Measurements from ENCODE around the gene GPNMB. TPM values are rescaled to one million over a fixed set of nuclear protein-coding genes. Genes with fewer than 3 reads are reported as not detected.
A peak's percentile ranks its signal among the peaks of the same experiment; 100 is the strongest.

Gene GPNMB
- total and polyA plus RNA-seq, 2 of the 13 experiments (the other 11 are each of a cell fraction or from before 2014, with no cell fraction given) = 1.1 to 1.6 TPM

DNA sequence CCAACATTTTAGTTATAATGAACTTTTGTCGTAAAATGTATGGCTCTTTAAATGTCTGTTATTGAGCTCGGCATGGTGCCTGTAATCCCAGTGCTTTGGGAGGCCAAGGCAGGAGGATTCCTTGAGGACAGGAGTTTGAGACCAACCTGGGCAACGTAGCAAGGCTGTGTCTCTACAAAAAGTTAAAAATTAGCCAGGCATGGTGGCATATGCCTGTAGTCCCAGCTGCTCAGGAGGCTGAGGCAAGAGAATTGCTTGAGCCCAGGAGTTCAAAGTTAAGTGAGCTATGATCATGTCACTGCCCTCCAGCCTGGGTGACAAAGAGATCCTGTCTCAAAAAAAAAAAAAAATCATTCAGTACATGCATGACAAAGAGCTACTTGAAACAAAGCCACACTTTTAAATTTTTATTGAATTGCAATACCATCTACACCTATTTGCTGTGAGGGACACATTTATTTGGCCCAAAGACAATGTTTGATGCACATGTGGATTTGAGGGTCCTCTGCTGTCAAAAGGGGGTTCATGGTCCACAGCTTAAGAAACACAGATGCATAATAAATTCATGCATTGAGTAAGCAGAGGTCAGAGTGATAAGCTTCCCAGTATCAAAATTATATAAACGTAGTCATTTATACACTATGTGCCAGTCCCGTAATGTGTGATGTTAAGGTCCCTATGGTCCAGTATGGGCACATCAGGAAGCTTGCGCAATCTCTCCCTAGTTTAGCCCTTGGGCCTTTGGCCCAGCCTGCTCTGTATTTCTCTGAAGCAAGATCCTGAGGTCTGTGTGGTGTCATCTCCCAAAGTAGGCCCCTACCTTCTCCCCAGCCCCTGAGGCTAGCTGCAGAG is 48.2 kb downstream of the GPNMB start (continued):
- no peak for TF ChIP-seq MYNN (CRISPR knock-in tag; IDR thresholded peaks at IDR 0.05; ENCODE audit: low read depth)
- TF ChIP-seq, protein P1, sequence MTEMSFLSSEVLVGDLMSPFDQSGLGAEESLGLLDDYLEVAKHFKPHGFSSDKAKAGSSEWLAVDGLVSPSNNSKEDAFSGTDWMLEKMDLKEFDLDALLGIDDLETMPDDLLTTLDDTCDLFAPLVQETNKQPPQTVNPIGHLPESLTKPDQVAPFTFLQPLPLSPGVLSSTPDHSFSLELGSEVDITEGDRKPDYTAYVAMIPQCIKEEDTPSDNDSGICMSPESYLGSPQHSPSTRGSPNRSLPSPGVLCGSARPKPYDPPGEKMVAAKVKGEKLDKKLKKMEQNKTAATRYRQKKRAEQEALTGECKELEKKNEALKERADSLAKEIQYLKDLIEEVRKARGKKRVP (CRISPR knock-in tag; IDR thresholded peaks at IDR 0.05) = peak in 1 of 2 experiments; percentile 61; a peak in 2 of 4 replicates
- no peak for TF ChIP-seq ZNF724P (CRISPR knock-in tag; IDR thresholded peaks at IDR 0.05; ENCODE audit: borderline replicate concordance)
- no peak for TF ChIP-seq NBN (conservative IDR thresholded peaks at IDR 0.05)
- TF ChIP-seq, protein P2, sequence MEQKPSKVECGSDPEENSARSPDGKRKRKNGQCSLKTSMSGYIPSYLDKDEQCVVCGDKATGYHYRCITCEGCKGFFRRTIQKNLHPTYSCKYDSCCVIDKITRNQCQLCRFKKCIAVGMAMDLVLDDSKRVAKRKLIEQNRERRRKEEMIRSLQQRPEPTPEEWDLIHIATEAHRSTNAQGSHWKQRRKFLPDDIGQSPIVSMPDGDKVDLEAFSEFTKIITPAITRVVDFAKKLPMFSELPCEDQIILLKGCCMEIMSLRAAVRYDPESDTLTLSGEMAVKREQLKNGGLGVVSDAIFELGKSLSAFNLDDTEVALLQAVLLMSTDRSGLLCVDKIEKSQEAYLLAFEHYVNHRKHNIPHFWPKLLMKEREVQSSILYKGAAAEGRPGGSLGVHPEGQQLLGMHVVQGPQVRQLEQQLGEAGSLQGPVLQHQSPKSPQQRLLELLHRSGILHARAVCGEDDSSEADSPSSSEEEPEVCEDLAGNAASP (CRISPR knock-in tag; IDR thresholded peaks at IDR 0.05; ENCODE audit: borderline replicate concordance) = peak; percentile 30; the same call in 1 of the 2 replicates
- TF ChIP-seq ZFP82 (CRISPR knock-in tag; IDR thresholded peaks at IDR 0.05; ENCODE audit: borderline replicate concordance) = 0 out of 2 replicates have a peak, but pooled peaks have one; percentile 44
- peak; percentile 28; the same call in 1 of the 2 replicates for TF ChIP-seq ESRRA (CRISPR knock-in tag; IDR thresholded peaks at IDR 0.05; ENCODE audit: low read depth)
- peak; percentile 71 for TF ChIP-seq HOXA3 (CRISPR knock-in tag; IDR thresholded peaks at IDR 0.05)
- 0 out of 2 replicates have a peak, but pooled peaks have one; percentile 27 for TF ChIP-seq ZSCAN21 (CRISPR knock-in tag; IDR thresholded peaks at IDR 0.05; ENCODE audit: borderline replicate concordance)
- peak; percentile 35; the same call in 1 of the 2 replicates for TF ChIP-seq RXRB (CRISPR knock-in tag; IDR thresholded peaks at IDR 0.05; ENCODE audit: borderline replicate concordance)
- TF ChIP-seq ZMYM4 (CRISPR knock-in tag; IDR thresholded peaks at IDR 0.05) = peak; percentile 53; the same call in 1 of the 2 replicates
- no peak for TF ChIP-seq ZNF468 (CRISPR knock-in tag; IDR thresholded peaks at IDR 0.05)
- TF ChIP-seq ZNF224 (CRISPR knock-in tag; IDR thresholded peaks at IDR 0.05) = peak; percentile 81; the same call in 1 of the 2 replicates
- TF ChIP-seq HDAC1 (CRISPR knock-in tag; IDR thresholded peaks at IDR 0.05) = peak; percentile 80
- TF ChIP-seq, protein P3, sequence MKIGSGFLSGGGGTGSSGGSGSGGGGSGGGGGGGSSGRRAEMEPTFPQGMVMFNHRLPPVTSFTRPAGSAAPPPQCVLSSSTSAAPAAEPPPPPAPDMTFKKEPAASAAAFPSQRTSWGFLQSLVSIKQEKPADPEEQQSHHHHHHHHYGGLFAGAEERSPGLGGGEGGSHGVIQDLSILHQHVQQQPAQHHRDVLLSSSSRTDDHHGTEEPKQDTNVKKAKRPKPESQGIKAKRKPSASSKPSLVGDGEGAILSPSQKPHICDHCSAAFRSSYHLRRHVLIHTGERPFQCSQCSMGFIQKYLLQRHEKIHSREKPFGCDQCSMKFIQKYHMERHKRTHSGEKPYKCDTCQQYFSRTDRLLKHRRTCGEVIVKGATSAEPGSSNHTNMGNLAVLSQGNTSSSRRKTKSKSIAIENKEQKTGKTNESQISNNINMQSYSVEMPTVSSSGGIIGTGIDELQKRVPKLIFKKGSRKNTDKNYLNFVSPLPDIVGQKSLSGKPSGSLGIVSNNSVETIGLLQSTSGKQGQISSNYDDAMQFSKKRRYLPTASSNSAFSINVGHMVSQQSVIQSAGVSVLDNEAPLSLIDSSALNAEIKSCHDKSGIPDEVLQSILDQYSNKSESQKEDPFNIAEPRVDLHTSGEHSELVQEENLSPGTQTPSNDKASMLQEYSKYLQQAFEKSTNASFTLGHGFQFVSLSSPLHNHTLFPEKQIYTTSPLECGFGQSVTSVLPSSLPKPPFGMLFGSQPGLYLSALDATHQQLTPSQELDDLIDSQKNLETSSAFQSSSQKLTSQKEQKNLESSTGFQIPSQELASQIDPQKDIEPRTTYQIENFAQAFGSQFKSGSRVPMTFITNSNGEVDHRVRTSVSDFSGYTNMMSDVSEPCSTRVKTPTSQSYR (CRISPR knock-in tag; IDR thresholded peaks at IDR 0.05; ENCODE audit: borderline replicate concordance) = peak; percentile 16; the same call in 1 of the 2 replicates
- no peak for TF ChIP-seq SALL2 (CRISPR knock-in tag; IDR thresholded peaks at IDR 0.05)
- TF ChIP-seq GZF1 (CRISPR knock-in tag; IDR thresholded peaks at IDR 0.05) = 0 out of 2 replicates have a peak, but pooled peaks have one; percentile 76
- peak; percentile 3; the same call in 1 of the 2 replicates for TF ChIP-seq GABPB1 (CRISPR knock-in tag; IDR thresholded peaks at IDR 0.05)
- TF ChIP-seq GFI1 (CRISPR knock-in tag; IDR thresholded peaks at IDR 0.05; ENCODE audit: borderline replicate concordance) = no peak
- TF ChIP-seq TSC22D2 (CRISPR knock-in tag; IDR thresholded peaks at IDR 0.05; ENCODE audit: borderline replicate concordance) = peak; percentile 53; the same call in 1 of the 2 replicates
- TF ChIP-seq SAP130 (CRISPR knock-in tag; IDR thresholded peaks at IDR 0.05; ENCODE audit: low read depth) = peak; percentile 79
- peak; percentile 33; the same call in 1 of the 2 replicates for TF ChIP-seq ZNF460 (CRISPR knock-in tag; IDR thresholded peaks at IDR 0.05; ENCODE audit: borderline replicate concordance)
- TF ChIP-seq SOX6 (IDR thresholded peaks at IDR 0.05) = no peak
- peak; percentile 92 for TF ChIP-seq SOX6 (CRISPR knock-in tag; IDR thresholded peaks at IDR 0.05)
- TF ChIP-seq SALL1 (CRISPR knock-in tag; IDR thresholded peaks at IDR 0.05) = peak; percentile 72
- TF ChIP-seq ELF3 (CRISPR knock-in tag; IDR thresholded peaks at IDR 0.05) = peak; percentile 45

Data from HepG2 (cell line).